GM19328 (cell line): ENCODE data around the gene TPGS2.

Experiments used
- ATAC-seq: cut with Tn5 transposase; IDR thresholded peaks from one replicate; pipeline ENCODE4 v1.9.1; 2021; ENCODE audit warnings: mild to moderate bottlenecking, moderate library complexity; ENCODE audit not compliant: unreplicated experiment

The TPGS2 gene

DNA sequence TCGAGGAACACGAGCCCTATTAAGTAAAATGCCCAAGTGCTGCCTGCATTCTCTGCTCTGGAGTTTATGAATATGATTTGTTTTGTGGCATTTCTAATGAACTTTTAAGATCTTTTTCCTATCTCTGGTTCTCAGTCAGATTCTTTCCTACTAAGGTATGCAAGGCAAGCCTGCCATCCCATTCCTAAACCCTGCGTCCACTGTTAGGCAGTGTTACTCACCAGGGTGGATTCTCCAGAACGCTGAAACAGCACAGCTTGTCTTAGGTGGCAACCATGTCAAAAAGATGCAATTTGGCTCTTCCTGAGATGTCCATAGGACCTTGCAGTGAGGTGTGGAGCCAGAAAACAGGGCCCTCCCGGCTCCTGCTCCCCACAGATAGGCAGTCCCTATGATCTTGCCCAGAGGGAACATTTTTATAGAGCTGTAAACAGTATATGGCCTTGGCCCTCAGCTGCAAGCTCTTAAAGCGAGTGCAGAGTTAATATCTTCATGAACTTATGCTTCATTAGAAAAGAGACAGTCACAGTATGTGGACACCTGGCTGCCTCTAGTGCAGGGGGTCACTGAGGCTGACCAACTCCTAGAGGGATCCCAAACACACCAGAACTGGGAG lies 84.4 kb downstream of the TPGS2 start:
- no peak for ATAC-seq
